Measurements from ENCODE around the gene CAPNS1. TPM values are rescaled to one million over a fixed set of nuclear protein-coding genes. Genes with fewer than 3 reads are reported as not detected.

CAPNS1 gene
- total and polyA plus RNA-seq, 2 of the 13 experiments (the other 11 are each of a cell fraction or from before 2014, with no cell fraction given), result 322 to 526 TPM

DNA sequence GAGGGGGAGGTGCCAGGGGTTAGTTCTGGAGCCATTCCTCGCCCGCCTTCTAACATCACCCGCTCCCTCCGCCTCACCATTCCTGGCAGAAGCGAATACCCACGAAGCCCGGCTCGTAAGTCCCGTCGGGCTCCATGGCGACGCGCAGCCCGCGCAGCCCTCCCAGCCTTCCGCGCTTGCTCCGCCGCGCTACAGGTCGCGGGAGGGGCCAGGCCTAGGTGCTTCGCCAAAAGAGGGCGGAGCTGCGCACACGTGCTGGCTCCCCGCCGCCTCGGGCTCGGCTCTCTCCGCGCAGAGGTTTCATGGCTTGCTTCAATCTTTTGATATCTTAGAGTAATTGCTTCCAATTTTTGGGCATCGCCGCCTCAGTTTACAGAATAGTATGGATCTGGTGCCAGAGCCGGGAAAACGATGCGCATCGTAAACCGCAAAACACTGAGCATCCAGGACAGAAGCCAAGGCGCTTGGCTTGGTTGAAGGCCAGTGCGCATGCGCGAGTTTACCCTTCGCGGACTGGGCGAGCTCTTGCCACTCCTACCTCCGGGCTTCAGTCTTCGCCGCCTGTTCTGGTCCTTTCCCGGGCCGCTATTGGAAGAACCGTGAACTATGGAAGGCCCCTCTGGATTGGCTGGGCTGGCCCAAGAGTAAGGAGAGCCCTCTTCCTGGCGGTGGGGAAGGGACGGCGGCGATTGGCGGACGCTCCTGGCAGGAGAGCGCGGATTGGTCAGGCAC lies 25.0 kb upstream of the CAPNS1 start, which contains the start of gene POLR2I (continued):
- TF ChIP-seq ZNF703 (CRISPR knock-in tag; IDR thresholded peaks at IDR 0.05; ENCODE audit: borderline replicate concordance) (no peak), KDM4B (CRISPR knock-in tag; IDR thresholded peaks at IDR 0.05) (0 out of 2 replicates have a peak, but pooled peaks have one; percentile 60), KDM5A (IDR thresholded peaks at IDR 0.05; ENCODE audit: borderline replicate concordance, low read length) (peak; percentile 79), RNF2 (conservative IDR thresholded peaks at IDR 0.05; ENCODE audit: low read depth) (peak; percentile 97), ZFP1 (CRISPR knock-in tag; IDR thresholded peaks at IDR 0.05) (no peak), SP2 (CRISPR knock-in tag; IDR thresholded peaks at IDR 0.05) (peak; percentile 91), ZNF530 (CRISPR knock-in tag; IDR thresholded peaks at IDR 0.05; ENCODE audit: low read depth) (no peak), ZNF296 (CRISPR knock-in tag; conservative IDR thresholded peaks at IDR 0.05) (no peak), RFXANK (CRISPR knock-in tag; IDR thresholded peaks at IDR 0.05) (0 out of 2 replicates have a peak, but pooled peaks have one; percentile 36), BRD4 (CRISPR knock-in tag; IDR thresholded peaks at IDR 0.05) (peak; percentile 82), PHF20 (CRISPR knock-in tag; IDR thresholded peaks at IDR 0.05) (peak; percentile 85), RCOR2 (CRISPR knock-in tag; IDR thresholded peaks at IDR 0.05) (no peak), PHF5A (CRISPR knock-in tag; IDR thresholded peaks at IDR 0.05; ENCODE audit: low read depth, unreplicated experiment) (no peak)
- TF ChIP-seq, protein P1, sequence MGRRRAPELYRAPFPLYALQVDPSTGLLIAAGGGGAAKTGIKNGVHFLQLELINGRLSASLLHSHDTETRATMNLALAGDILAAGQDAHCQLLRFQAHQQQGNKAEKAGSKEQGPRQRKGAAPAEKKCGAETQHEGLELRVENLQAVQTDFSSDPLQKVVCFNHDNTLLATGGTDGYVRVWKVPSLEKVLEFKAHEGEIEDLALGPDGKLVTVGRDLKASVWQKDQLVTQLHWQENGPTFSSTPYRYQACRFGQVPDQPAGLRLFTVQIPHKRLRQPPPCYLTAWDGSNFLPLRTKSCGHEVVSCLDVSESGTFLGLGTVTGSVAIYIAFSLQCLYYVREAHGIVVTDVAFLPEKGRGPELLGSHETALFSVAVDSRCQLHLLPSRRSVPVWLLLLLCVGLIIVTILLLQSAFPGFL (CRISPR knock-in tag; IDR thresholded peaks at IDR 0.05), result no peak
- TF ChIP-seq, protein P2, sequence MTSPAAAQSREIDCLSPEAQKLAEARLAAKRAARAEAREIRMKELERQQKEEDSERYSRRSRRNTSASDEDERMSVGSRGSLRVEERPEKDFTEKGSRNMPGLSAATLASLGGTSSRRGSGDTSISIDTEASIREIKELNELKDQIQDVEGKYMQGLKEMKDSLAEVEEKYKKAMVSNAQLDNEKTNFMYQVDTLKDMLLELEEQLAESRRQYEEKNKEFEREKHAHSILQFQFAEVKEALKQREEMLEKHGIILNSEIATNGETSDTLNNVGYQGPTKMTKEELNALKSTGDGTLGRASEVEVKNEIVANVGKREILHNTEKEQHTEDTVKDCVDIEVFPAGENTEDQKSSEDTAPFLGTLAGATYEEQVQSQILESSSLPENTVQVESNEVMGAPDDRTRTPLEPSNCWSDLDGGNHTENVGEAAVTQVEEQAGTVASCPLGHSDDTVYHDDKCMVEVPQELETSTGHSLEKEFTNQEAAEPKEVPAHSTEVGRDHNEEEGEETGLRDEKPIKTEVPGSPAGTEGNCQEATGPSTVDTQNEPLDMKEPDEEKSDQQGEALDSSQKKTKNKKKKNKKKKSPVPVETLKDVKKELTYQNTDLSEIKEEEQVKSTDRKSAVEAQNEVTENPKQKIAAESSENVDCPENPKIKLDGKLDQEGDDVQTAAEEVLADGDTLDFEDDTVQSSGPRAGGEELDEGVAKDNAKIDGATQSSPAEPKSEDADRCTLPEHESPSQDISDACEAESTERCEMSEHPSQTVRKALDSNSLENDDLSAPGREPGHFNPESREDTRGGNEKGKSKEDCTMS (CRISPR knock-in tag; conservative IDR thresholded peaks at IDR 0.05), result no peak
- TF ChIP-seq, protein P3, sequence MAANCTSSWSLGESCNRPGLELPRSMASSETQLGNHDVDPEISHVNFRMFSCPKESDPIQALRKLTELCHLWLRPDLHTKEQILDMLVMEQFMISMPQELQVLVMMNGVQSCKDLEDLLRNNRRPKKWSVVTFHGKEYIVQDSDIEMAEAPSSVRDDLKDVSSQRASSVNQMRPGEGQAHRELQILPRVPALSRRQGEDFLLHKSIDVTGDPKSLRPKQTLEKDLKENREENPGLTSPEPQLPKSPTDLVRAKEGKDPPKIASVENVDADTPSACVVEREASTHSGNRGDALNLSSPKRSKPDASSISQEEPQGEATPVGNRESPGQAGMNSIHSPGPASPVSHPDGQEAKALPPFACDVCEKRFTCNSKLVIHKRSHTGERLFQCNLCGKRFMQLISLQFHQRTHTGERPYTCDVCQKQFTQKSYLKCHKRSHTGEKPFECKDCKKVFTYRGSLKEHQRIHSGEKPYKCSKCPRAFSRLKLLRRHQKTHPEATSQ (CRISPR knock-in tag; IDR thresholded peaks at IDR 0.05; ENCODE audit: borderline replicate concordance), result peak; percentile 27; the same call in 1 of the 2 replicates
- TF ChIP-seq, protein P4, sequence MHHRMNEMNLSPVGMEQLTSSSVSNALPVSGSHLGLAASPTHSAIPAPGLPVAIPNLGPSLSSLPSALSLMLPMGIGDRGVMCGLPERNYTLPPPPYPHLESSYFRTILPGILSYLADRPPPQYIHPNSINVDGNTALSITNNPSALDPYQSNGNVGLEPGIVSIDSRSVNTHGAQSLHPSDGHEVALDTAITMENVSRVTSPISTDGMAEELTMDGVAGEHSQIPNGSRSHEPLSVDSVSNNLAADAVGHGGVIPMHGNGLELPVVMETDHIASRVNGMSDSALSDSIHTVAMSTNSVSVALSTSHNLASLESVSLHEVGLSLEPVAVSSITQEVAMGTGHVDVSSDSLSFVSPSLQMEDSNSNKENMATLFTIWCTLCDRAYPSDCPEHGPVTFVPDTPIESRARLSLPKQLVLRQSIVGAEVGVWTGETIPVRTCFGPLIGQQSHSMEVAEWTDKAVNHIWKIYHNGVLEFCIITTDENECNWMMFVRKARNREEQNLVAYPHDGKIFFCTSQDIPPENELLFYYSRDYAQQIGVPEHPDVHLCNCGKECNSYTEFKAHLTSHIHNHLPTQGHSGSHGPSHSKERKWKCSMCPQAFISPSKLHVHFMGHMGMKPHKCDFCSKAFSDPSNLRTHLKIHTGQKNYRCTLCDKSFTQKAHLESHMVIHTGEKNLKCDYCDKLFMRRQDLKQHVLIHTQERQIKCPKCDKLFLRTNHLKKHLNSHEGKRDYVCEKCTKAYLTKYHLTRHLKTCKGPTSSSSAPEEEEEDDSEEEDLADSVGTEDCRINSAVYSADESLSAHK (CRISPR knock-in tag; IDR thresholded peaks at IDR 0.05; ENCODE audit: borderline replicate concordance), result no peak
- TF ChIP-seq, protein P5, sequence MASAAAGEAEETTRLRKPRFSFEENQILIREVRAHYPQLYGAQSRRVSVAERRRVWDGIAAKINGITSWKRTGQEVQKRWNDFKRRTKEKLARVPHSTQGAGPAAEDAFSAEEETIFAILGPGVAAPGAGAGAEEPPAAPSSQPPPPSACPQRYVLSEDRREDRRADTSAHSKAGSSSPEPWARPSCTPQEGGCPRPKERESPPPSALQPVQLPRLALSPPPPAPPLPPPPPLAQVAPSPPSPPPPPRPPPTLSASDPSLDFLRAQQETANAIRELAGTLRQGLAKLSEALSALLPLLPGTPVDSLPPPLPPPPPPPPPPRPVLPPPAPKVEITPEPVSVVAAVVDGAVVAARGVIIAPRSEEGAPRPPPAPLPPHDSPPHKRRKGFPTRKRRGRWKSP (CRISPR knock-in tag; IDR thresholded peaks at IDR 0.05), result no peak
- TF ChIP-seq, protein P6, sequence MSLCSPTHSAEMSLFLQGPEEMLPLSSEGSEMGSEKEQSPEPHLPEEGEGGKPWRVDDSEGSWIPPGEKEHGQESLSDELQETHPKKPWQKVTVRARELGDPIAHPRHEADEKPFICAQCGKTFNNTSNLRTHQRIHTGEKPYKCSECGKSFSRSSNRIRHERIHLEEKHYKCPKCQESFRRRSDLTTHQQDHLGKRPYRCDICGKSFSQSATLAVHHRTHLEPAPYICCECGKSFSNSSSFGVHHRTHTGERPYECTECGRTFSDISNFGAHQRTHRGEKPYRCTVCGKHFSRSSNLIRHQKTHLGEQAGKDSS (CRISPR knock-in tag; IDR thresholded peaks at IDR 0.05; ENCODE audit: borderline replicate concordance, low read depth), result no peak

Measured in HepG2 (cell line).